Measurements from ENCODE around the gene SENP6.
A peak's percentile ranks its signal among the peaks of the same experiment; 100 is the strongest.
"Not testable (repeated sequence)": the region's sequence is repeated elsewhere in the genome, so short reads cannot be mapped to it uniquely, and the experiment has no call there.

The SENP6 gene

DNA sequence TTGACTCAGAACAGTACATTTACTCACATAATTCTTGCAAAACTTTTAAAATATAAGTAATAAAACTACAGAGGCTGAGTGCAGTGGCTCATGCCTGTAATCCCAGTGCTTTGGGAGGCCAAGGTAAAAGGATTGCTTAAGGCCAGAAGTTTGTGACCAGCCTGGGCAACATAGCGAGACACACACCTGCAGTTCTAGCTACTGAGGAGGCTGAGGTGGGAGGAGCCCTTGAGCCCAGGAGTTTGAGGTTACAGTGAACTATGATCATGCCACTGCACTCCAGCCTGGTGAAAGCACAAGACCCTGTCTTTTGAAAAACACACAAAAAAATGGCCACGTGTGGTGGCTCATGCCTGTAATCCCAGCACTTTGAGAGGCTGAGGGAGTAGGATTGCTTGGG lies 125.5 kb downstream of the SENP6 start:
- H3K36me3 ChIP-seq (ENCODE audit: control insufficient read depth in 2 of 2, insufficient read depth in 1 of 2, low read length in 2 of 2): no peaks in the 10 kb centered on the region
- no peaks in the 10 kb centered on the region for H3K4me1 ChIP-seq (ENCODE audit: control insufficient read depth, insufficient read depth, low read length)
- ChIA-PET POLR2A (no interaction called here), CTCF (no interaction called here)
- H3K27ac ChIP-seq (ENCODE audit: extremely low read depth, low read depth, low read length): no peak overlapping the region
- TF ChIP-seq, protein P1, sequence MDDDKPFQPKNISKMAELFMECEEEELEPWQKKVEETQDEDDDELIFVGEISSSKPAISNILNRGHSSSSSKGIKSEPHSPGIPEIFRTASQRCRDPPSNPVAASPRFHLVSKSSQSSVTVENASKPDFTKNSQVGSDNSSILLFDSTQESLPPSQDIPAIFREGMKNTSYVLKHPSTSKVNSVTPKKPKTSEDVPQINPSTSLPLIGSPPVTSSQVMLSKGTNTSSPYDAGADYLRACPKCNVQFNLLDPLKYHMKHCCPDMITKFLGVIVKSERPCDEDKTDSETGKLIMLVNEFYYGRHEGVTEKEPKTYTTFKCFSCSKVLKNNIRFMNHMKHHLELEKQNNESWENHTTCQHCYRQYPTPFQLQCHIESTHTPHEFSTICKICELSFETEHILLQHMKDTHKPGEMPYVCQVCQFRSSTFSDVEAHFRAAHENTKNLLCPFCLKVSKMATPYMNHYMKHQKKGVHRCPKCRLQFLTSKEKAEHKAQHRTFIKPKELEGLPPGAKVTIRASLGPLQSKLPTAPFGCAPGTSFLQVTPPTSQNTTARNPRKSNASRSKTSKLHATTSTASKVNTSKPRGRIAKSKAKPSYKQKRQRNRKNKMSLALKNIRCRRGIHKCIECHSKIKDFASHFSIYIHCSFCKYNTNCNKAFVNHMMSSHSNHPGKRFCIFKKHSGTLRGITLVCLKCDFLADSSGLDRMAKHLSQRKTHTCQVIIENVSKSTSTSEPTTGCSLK (tag by site-specific recombination; IDR thresholded peaks at IDR 0.05): no peak
- no peak for TF ChIP-seq ZNF366 (tag by site-specific recombination; conservative IDR thresholded peaks at IDR 0.05)
- no peak for TF ChIP-seq ZNF133 (tag by site-specific recombination; IDR thresholded peaks at IDR 0.05)
- TF ChIP-seq ZNF623 (tag by site-specific recombination; IDR thresholded peaks at IDR 0.05): no peak
- TF ChIP-seq ZNF354C (tag by site-specific recombination; IDR thresholded peaks at IDR 0.05; ENCODE audit: borderline replicate concordance, low read depth): no peak
- TF ChIP-seq ZNF221 (tag by site-specific recombination; IDR thresholded peaks at IDR 0.05; ENCODE audit: borderline replicate concordance): no peak
- TF ChIP-seq, protein P2, sequence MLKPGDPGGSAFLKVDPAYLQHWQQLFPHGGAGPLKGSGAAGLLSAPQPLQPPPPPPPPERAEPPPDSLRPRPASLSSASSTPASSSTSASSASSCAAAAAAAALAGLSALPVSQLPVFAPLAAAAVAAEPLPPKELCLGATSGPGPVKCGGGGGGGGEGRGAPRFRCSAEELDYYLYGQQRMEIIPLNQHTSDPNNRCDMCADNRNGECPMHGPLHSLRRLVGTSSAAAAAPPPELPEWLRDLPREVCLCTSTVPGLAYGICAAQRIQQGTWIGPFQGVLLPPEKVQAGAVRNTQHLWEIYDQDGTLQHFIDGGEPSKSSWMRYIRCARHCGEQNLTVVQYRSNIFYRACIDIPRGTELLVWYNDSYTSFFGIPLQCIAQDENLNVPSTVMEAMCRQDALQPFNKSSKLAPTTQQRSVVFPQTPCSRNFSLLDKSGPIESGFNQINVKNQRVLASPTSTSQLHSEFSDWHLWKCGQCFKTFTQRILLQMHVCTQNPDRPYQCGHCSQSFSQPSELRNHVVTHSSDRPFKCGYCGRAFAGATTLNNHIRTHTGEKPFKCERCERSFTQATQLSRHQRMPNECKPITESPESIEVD (tag by site-specific recombination; IDR thresholded peaks at IDR 0.05): no peak
- TF ChIP-seq ZNF658 (tag by site-specific recombination; IDR thresholded peaks at IDR 0.05): no peak
- no peak for TF ChIP-seq TCF7L2 (IDR thresholded peaks at IDR 0.05; ENCODE audit: borderline replicate concordance, low read depth, low read length)
- no peak for TF ChIP-seq ZNF26 (tag by site-specific recombination; IDR thresholded peaks at IDR 0.05)
- TF ChIP-seq ZNF768 (tag by site-specific recombination; IDR thresholded peaks at IDR 0.05): no peak
- no peak for TF ChIP-seq ZEB2 (tag by site-specific recombination; IDR thresholded peaks at IDR 0.05)
- TF ChIP-seq ZNF530 (tag by site-specific recombination; IDR thresholded peaks at IDR 0.05; ENCODE audit: low read depth): no peak
- no peak for TF ChIP-seq ZNF16 (tag by site-specific recombination; IDR thresholded peaks at IDR 0.05; ENCODE audit: low read depth)
- no peak for TF ChIP-seq ZNF266 (tag by site-specific recombination; IDR thresholded peaks at IDR 0.05; ENCODE audit: low read depth)
- TF ChIP-seq KLF10 (tag by site-specific recombination; IDR thresholded peaks at IDR 0.05): no peak
- TF ChIP-seq ZSCAN30 (tag by site-specific recombination; IDR thresholded peaks at IDR 0.05): no peak
- TF ChIP-seq ZBTB1 (tag by site-specific recombination; IDR thresholded peaks at IDR 0.05): no peak
- H3K4me3 ChIP-seq (ENCODE audit: low read depth, low read length): no peak overlapping the region
- H3K9me3 ChIP-seq (ENCODE audit: control insufficient read depth, insufficient read depth, low read depth, low read length): no peaks in the 10 kb centered on the region

DNA sequence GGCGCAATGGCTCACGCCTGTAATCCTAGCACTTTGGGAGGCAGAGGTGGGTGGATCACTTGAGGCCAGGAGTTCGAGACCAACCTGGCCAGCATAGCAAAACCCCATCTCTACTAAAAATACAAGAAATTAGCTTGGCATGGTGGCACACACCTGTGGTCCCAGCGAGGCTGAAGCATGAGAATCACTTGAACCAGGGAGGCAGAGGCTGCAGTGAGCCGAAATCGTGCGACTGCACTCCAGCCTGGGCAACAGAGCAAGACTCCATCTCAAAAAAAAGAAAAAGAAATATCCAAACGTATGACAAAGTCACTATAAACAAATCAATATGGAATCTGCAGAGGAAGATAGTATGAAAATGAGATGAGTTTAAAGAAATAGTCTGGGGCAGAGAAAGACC lies 129.3 kb downstream of the SENP6 start:
- peak; percentile 84 for TF ChIP-seq ZNF121 (tag by site-specific recombination; IDR thresholded peaks at IDR 0.05)
- H3K9me3 ChIP-seq (ENCODE audit: control insufficient read depth, insufficient read depth, low read depth, low read length); CTCF ChIA-PET; H3K4me3 ChIP-seq (ENCODE audit: low read depth, low read length); H3K4me1 ChIP-seq (ENCODE audit: control insufficient read depth, insufficient read depth, low read length); H3K27ac ChIP-seq (ENCODE audit: extremely low read depth, low read depth, low read length); H3K36me3 ChIP-seq (ENCODE audit: control insufficient read depth in 2 of 2, insufficient read depth in 1 of 2, low read length in 2 of 2): not testable (repeated sequence)
- POLR2A ChIA-PET: interaction anchor here (0.7 kb wide), 1 partner anchor 40 kb away, joined by 3 read pairs; no protein-coding TSS in a partner anchor

Measured in HEK293 (cell line).